ENCODE results near the gene USP51.
A peak's percentile ranks its signal among the peaks of the same experiment; 100 is the strongest.
"Not testable (repeated sequence)": the region's sequence is repeated elsewhere in the genome, so short reads cannot be mapped to it uniquely, and the experiment has no call there.

USP51 gene

GRCh38 chrX:55465108-55465507 lies 24.5 kb downstream of the USP51 start:
- DNase-seq (ENCODE audit: low read depth) = not testable (repeated sequence)

- DNase-seq (ENCODE audit: low read depth) = not testable (repeated sequence)
Measured at GRCh38 chrX:55464050-55464449, 25.6 kb downstream of the USP51 start.

- DNase-seq (ENCODE audit: low read depth) = not testable (repeated sequence)
Measured at GRCh38 chrX:55459926-55460325, 29.7 kb downstream of the USP51 start.

GRCh38 chrX:55459426-55459825 lies 30.2 kb downstream of the USP51 start:
- DNase-seq (ENCODE audit: low read depth) = not testable (repeated sequence)

GRCh38 chrX:55455708-55456107 lies 33.9 kb downstream of the USP51 start:
- DNase-seq (ENCODE audit: low read depth) = not testable (repeated sequence)

- no peak for DNase-seq (ENCODE audit: low read depth)
Measured at GRCh38 chrX:55452833-55453124, 36.9 kb downstream of the USP51 start.

GRCh38 chrX:55451990-55452832 lies 37.4 kb downstream of the USP51 start, which contains the start of gene MAGEH1:
Gene MAGEH1, plus strand, starts transcription at chrX:55452127. Its CDS starts 248 bp downstream, at chrX:55452375.
- peak; percentile 58 for DNase-seq (ENCODE audit: low read depth)

GRCh38 chrX:55451626-55451989 lies 38.0 kb downstream of the USP51 start:
- no peak for DNase-seq (ENCODE audit: low read depth)

- DNase-seq (ENCODE audit: low read depth) = no peak
Measured at GRCh38 chrX:55451141-55451540, 38.5 kb downstream of the USP51 start.

- DNase-seq (ENCODE audit: low read depth) = no peak
Measured at GRCh38 chrX:55450259-55450658, 39.4 kb downstream of the USP51 start.

- not testable (repeated sequence) for DNase-seq (ENCODE audit: low read depth)
Measured at GRCh38 chrX:55443468-55443867, 46.2 kb downstream of the USP51 start.
